OCI-LY1 (cell line): ENCODE measurements around the gene SFI1.

Source experiments
- H2AFZ ChIP-seq: fragments of 200-600 bp; sonication (generic), shearing (Covaris generic); 2 replicates; pipeline ENCODE4 v1.6.0; 2014; ENCODE audit warnings: antibody characterized with exemption, mild to moderate bottlenecking, low read length
- H3F3A ChIP-seq: fragments of 200-600 bp; sonication (generic), shearing (Covaris generic); 2 replicates; pipeline ENCODE4 v1.6.0; 2014; ENCODE audit warnings: mild to moderate bottlenecking, antibody characterized with exemption, low read length, moderate library complexity; ENCODE audit not compliant: insufficient read depth
- H3K27ac ChIP-seq: fragments of 200-600 bp; sonication (generic); 2 replicates; pipeline ENCODE4 v1.5.1; 2014; ENCODE audit warnings: low read length, mixed run types, mild to moderate bottlenecking, low read depth; ENCODE audit not compliant: poor library complexity, severe bottlenecking
- H3K27me3 ChIP-seq: fragments of 200-600 bp; sonication (generic); 2 replicates; pipeline ENCODE4 v1.6.0; 2014; ENCODE audit warnings: antibody characterized with exemption, mild to moderate bottlenecking, low read length, moderate library complexity; ENCODE audit not compliant: insufficient read depth
- H3K36me3 ChIP-seq: fragments of 200-600 bp; sonication (generic); 2 replicates; pipeline ENCODE4 v1.6.1; 2014; ENCODE audit warnings: mild to moderate bottlenecking, antibody characterized with exemption, low read length, moderate library complexity, mixed read lengths; ENCODE audit not compliant: insufficient read depth
- H3K4me1 ChIP-seq: fragments of 200-600 bp; sonication (generic); 2 replicates; pipeline ENCODE4 v1.5.1; 2014; ENCODE audit warnings: mild to moderate bottlenecking, low read length, moderate library complexity; ENCODE audit not compliant: insufficient read depth, severe bottlenecking
- H3K4me2 ChIP-seq: fragments of 200-600 bp; sonication (generic), shearing (Covaris generic); 2 replicates; pipeline ENCODE4 v1.6.1; 2014; ENCODE audit warnings: low read length
- H3K4me3 ChIP-seq: fragments of 200-600 bp; sonication (generic); 2 replicates; pipeline ENCODE4 v1.5.1; 2014; ENCODE audit warnings: low read length, low read depth, mild to moderate bottlenecking, mixed read lengths; ENCODE audit not compliant: poor library complexity, severe bottlenecking
- H3K79me2 ChIP-seq: fragments of 200-600 bp; shearing (Covaris generic); 2 replicates; pipeline ENCODE4 v1.6.1; 2016; ENCODE audit warnings: mixed run types, low read length, mixed read lengths; ENCODE audit not compliant: insufficient read depth
- H3K9ac ChIP-seq: fragments of 200-600 bp; sonication (generic), shearing (Covaris generic); 2 replicates; pipeline ENCODE4 v1.6.1; 2014; ENCODE audit warnings: mild to moderate bottlenecking, low read length, mixed read lengths
- H3K9me2 ChIP-seq: fragments of 200-600 bp; sonication (generic), shearing (Covaris generic); 2 replicates; pipeline ENCODE4 v1.6.1; 2014; ENCODE audit warnings: low read depth, mild to moderate bottlenecking, low read length, mixed read lengths
- H3K9me3 ChIP-seq: fragments of 200-600 bp; shearing (Covaris generic); 2 replicates; pipeline ENCODE4 v1.6.1; 2014; ENCODE audit warnings: low read length, mixed read lengths
- H4K20me1 ChIP-seq: fragments of 200-600 bp; sonication (generic), shearing (Covaris generic); 2 replicates; pipeline ENCODE4 v1.6.0; 2016; ENCODE audit warnings: mild to moderate bottlenecking, low read length; ENCODE audit not compliant: insufficient read depth
- EZH2 ChIP-seq: fragments of 200-600 bp; sonication (generic), shearing (Covaris generic); IDR thresholded peaks from 2 replicates; pipeline ENCODE4 v1.8.0; 2017; ENCODE audit warnings: borderline replicate concordance, mixed run types, mild to moderate bottlenecking, antibody characterized with exemption, low read length, moderate library complexity, mixed read lengths
- TF ChIP-seq, protein P1 (sequence below): fragments of 200-600 bp; sonication (generic), shearing (Covaris generic); IDR thresholded peaks from 2 replicates; pipeline ENCODE4 v1.5.1; 2017; ENCODE audit warnings: mild to moderate bottlenecking, antibody characterized with exemption, low read length, moderate library complexity, mixed read lengths

SFI1 gene

GRCh38 chr22:31448382-31448781 is 48.0 kb upstream of the SFI1 start:
- TF ChIP-seq EZH2: no peak
- TF ChIP-seq, protein P1, sequence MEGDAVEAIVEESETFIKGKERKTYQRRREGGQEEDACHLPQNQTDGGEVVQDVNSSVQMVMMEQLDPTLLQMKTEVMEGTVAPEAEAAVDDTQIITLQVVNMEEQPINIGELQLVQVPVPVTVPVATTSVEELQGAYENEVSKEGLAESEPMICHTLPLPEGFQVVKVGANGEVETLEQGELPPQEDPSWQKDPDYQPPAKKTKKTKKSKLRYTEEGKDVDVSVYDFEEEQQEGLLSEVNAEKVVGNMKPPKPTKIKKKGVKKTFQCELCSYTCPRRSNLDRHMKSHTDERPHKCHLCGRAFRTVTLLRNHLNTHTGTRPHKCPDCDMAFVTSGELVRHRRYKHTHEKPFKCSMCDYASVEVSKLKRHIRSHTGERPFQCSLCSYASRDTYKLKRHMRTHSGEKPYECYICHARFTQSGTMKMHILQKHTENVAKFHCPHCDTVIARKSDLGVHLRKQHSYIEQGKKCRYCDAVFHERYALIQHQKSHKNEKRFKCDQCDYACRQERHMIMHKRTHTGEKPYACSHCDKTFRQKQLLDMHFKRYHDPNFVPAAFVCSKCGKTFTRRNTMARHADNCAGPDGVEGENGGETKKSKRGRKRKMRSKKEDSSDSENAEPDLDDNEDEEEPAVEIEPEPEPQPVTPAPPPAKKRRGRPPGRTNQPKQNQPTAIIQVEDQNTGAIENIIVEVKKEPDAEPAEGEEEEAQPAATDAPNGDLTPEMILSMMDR: no peak
- no peak overlapping the region for H2AFZ ChIP-seq
- H3K27ac ChIP-seq: no peak overlapping the region
- H3K4me3 ChIP-seq: no peak overlapping the region
- H3K9ac ChIP-seq: no peak overlapping the region
- H3K79me2 ChIP-seq: no peaks in the 10 kb centered on the region
- H3K36me3 ChIP-seq: peaks cover 84% of the 10 kb centered on the region
- peaks cover 11% of the 10 kb centered on the region for H3K4me1 ChIP-seq
- H3F3A ChIP-seq: peaks cover 5% of the 10 kb centered on the region
- no peaks in the 10 kb centered on the region for H3K9me3 ChIP-seq
- no peak overlapping the region for H3K4me2 ChIP-seq
- H3K9me2 ChIP-seq: no peaks in the 10 kb centered on the region
- H3K27me3 ChIP-seq: no peaks in the 10 kb centered on the region
- no peaks in the 10 kb centered on the region for H4K20me1 ChIP-seq

GRCh38 chr22:31449506-31449905 is 46.8 kb upstream of the SFI1 start:
- Histone ChIP-seq H3K9ac (no peak overlapping the region), H3K9me2 (no peaks in the 10 kb centered on the region), H3K36me3 (peaks cover 84% of the 10 kb centered on the region), H3K9me3 (no peaks in the 10 kb centered on the region), H3K4me2 (no peak overlapping the region), H3K79me2 (no peaks in the 10 kb centered on the region), H3K4me3 (no peak overlapping the region), H3K27me3 (no peaks in the 10 kb centered on the region), H2AFZ (no peak overlapping the region), H3K27ac (peak overlapping the region; percentile 48), H3F3A (peaks cover 5% of the 10 kb centered on the region; the same call in 1 of the 2 replicates), H4K20me1 (no peaks in the 10 kb centered on the region), H3K4me1 (peaks cover 11% of the 10 kb centered on the region)
- TF ChIP-seq EZH2: no peak
- TF ChIP-seq, protein P1: no peak

DNA sequence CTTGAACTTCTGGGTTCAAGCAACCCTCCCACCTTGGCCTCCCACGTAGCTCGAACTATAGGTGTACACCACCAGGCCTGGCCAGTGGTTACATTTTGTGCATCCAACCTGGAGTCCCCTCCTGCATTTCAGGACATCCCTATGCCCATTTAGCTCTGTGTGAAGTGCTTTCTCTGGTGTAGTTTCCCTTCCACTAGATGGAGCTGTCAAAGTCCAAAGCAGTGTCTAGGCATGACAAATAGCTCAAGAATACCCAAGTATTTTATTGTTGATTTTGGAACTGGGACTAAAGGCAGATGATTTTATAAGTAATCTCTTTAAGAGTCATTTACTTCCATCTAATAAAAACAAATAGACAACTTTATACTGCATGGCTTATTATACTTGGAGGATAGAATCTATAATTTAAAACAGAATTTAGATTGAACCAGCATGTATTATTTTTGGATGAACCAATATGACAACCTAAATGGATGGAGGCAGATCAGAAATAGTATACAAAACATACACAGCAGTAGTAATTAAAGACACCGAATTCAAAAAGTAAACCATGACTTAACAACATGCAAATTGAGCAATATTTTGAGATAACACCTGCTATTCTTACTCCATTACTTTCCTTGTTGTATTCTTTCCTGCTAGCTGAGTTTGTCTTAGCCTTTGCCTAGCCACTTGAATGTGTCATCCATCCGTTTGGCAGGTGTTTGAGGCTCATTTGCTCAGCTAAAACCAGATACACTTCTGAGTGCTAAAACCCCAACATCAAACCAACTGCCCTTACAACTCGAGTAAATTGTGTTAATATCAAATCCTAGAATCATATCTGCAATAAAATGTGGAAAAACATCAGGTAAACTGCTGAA is 44.4 kb upstream of the SFI1 start:
- H3K4me3 ChIP-seq: no peak overlapping the region
- H3K9me2 ChIP-seq: no peaks in the 10 kb centered on the region
- no peaks in the 10 kb centered on the region for H3K27me3 ChIP-seq
- peaks cover 80% of the 10 kb centered on the region for H3K36me3 ChIP-seq
- no peaks in the 10 kb centered on the region for H3K79me2 ChIP-seq
- H3K4me2 ChIP-seq: no peak overlapping the region
- H4K20me1 ChIP-seq: no peaks in the 10 kb centered on the region
- peaks cover 11% of the 10 kb centered on the region for H3K4me1 ChIP-seq
- H3K9ac ChIP-seq: no peak overlapping the region
- no peak overlapping the region for H2AFZ ChIP-seq
- TF ChIP-seq, protein P1: peak; percentile 66
- TF ChIP-seq EZH2: no peak
- H3K9me3 ChIP-seq: no peaks in the 10 kb centered on the region
- H3F3A ChIP-seq: peaks cover 5% of the 10 kb centered on the region; the same call in 1 of the 2 replicates
- H3K27ac ChIP-seq: no peak overlapping the region
